ENCODE measurements around the gene BHLHA15. TPM values are rescaled to one million over a fixed set of nuclear protein-coding genes. Genes with fewer than 3 reads are reported as not detected.
"Not testable (repeated sequence)": the region's sequence is repeated elsewhere in the genome, so short reads cannot be mapped to it uniquely, and the experiment has no call there.

The BHLHA15 gene
- total RNA-seq, 1 donor from 2014 or later, result 0.51 TPM

- no peak for DNase-seq (ENCODE audit: low read depth in 2 of 2)
These were observed 572 bp upstream of the BHLHA15 start for GRCh38 chr7:98210513-98211220.

- no peak for DNase-seq (ENCODE audit: low read depth in 2 of 2)
These were observed 665 bp downstream of the BHLHA15 start for GRCh38 chr7:98211676-98212531.

- no peak for DNase-seq (ENCODE audit: low read depth in 2 of 2)
These were observed 1.3 kb downstream of the BHLHA15 start for GRCh38 chr7:98212532-98213041.

- DNase-seq (ENCODE audit: low read depth in 2 of 2), result no peak
These were observed 2.2 kb downstream of the BHLHA15 start for GRCh38 chr7:98213296-98213887.

GRCh38 chr7:98213888-98214810 lies 2.9 kb downstream of the BHLHA15 start:
- DNase-seq (ENCODE audit: low read depth in 2 of 2), result no peak

- DNase-seq (ENCODE audit: low read depth in 2 of 2), result no peak
These were observed 3.6 kb downstream of the BHLHA15 start for GRCh38 chr7:98214811-98215321.

- DNase-seq (ENCODE audit: low read depth in 2 of 2), result no peak
These were observed 4.6 kb downstream of the BHLHA15 start for GRCh38 chr7:98215561-98216495.

- no peak for DNase-seq (ENCODE audit: low read depth in 2 of 2)
These were observed 5.8 kb downstream of the BHLHA15 start for GRCh38 chr7:98216941-98217622.

- DNase-seq (ENCODE audit: low read depth in 2 of 2), result no peak
These were observed 6.7 kb downstream of the BHLHA15 start for GRCh38 chr7:98217623-98218582.

- DNase-seq (ENCODE audit: low read depth in 2 of 2), result not testable (repeated sequence)
These were observed 8.1 kb downstream of the BHLHA15 start for GRCh38 chr7:98219382-98219781.

GRCh38 chr7:98221611-98222532 lies 10.6 kb downstream of the BHLHA15 start:
- no peak for DNase-seq (ENCODE audit: low read depth in 2 of 2)

- no peak for DNase-seq (ENCODE audit: low read depth in 2 of 2)
These were observed 11.4 kb downstream of the BHLHA15 start for GRCh38 chr7:98222533-98223195.

- no peak for DNase-seq (ENCODE audit: low read depth in 2 of 2)
These were observed 12.2 kb downstream of the BHLHA15 start for GRCh38 chr7:98223351-98223897.

GRCh38 chr7:98223898-98224700 lies 12.9 kb downstream of the BHLHA15 start:
- DNase-seq (ENCODE audit: low read depth in 2 of 2), result no peak

GRCh38 chr7:98224701-98225181 lies 13.5 kb downstream of the BHLHA15 start:
- no peak for DNase-seq (ENCODE audit: low read depth in 2 of 2)

All from dermis microvascular lymphatic vessel endothelial cell (primary cell).